ENCODE results near the gene ANKRD39.
"Not testable (repeated sequence)": the region's sequence is repeated elsewhere in the genome, so short reads cannot be mapped to it uniquely, and the experiment has no call there.

ANKRD39 gene

GRCh38 chr2:96869822-96870625 is 12.2 kb upstream of the ANKRD39 start, which contains the start of gene SEMA4C:
SEMA4C (minus strand) TSS chr2:96870080; CDS start chr2:96867886, 2,194 bp downstream.
- DNase-seq, result no peak

GRCh38 chr2:96869281-96869821 is 11.5 kb upstream of the ANKRD39 start:
- DNase-seq, result peak; percentile 27

- DNase-seq, result peak; percentile 75
These were observed 10.9 kb upstream of the ANKRD39 start for GRCh38 chr2:96868555-96869280.

GRCh38 chr2:96867756-96868554 is 10.1 kb upstream of the ANKRD39 start:
- DNase-seq, result no peak

- no peak for DNase-seq
These were observed 9.4 kb upstream of the ANKRD39 start for GRCh38 chr2:96866986-96867755.

- DNase-seq, result no peak
These were observed 8.8 kb upstream of the ANKRD39 start for GRCh38 chr2:96866586-96866985.

- no peak for DNase-seq
These were observed 8.3 kb upstream of the ANKRD39 start for GRCh38 chr2:96866149-96866548.

GRCh38 chr2:96865654-96866053 is 7.8 kb upstream of the ANKRD39 start:
- DNase-seq, result no peak

GRCh38 chr2:96864343-96865091 is 6.7 kb upstream of the ANKRD39 start:
- DNase-seq, result no peak

GRCh38 chr2:96863575-96864342 is 5.9 kb upstream of the ANKRD39 start:
- DNase-seq, result no peak

- not testable (repeated sequence) for DNase-seq
These were observed 5.2 kb upstream of the ANKRD39 start for GRCh38 chr2:96863056-96863455.

- DNase-seq, result no peak
These were observed 3.3 kb upstream of the ANKRD39 start for GRCh38 chr2:96861074-96861473.

GRCh38 chr2:96860065-96861029 is 2.5 kb upstream of the ANKRD39 start:
- no peak for DNase-seq

GRCh38 chr2:96859681-96860064 is 1.9 kb upstream of the ANKRD39 start:
- no peak for DNase-seq

- DNase-seq, result no peak
These were observed 1.4 kb upstream of the ANKRD39 start for GRCh38 chr2:96859099-96859649.

- DNase-seq, result no peak
These were observed 795 bp downstream of the ANKRD39 start for GRCh38 chr2:96856776-96857666.

- no peak for DNase-seq
These were observed 4.5 kb downstream of the ANKRD39 start for GRCh38 chr2:96853321-96853720.

GRCh38 chr2:96852667-96853066 is 5.1 kb downstream of the ANKRD39 start:
- no peak for DNase-seq
